DOHH2 (cell line): ENCODE measurements around the gene DCDC2C.

Source experiments
- H3F3A ChIP-seq: fragments of 200-600 bp; sonication (generic), shearing (Covaris generic); 2 replicates; pipeline ENCODE4 v1.6.0; 2016; ENCODE audit warnings: antibody characterized with exemption, mild to moderate bottlenecking; ENCODE audit not compliant: control insufficient read depth, insufficient read depth
- H3K27ac ChIP-seq: fragments of 200-600 bp; sonication (generic); 2 replicates; pipeline ENCODE4 v1.5.1; 2014; ENCODE audit warnings: low read depth, mild to moderate bottlenecking, low read length, moderate library complexity
- H3K27me3 ChIP-seq: fragments of 200-600 bp; sonication (generic); 2 replicates; pipeline ENCODE4 v1.6.1; 2014; ENCODE audit warnings: mild to moderate bottlenecking, low read length, mixed read lengths; ENCODE audit not compliant: control insufficient read depth
- H3K36me3 ChIP-seq: fragments of 200-600 bp; sonication (generic); 2 replicates; pipeline ENCODE4 v1.6.1; 2014; ENCODE audit warnings: mild to moderate bottlenecking, low read length, moderate library complexity, mixed read lengths; ENCODE audit not compliant: control insufficient read depth
- H3K4me1 ChIP-seq: fragments of 200-600 bp; sonication (generic); 2 replicates; pipeline ENCODE4 v1.6.1; 2014; ENCODE audit warnings: mild to moderate bottlenecking, low read length, mixed read lengths; ENCODE audit not compliant: control insufficient read depth
- H3K4me2 ChIP-seq: fragments of 200-600 bp; sonication (generic); 2 replicates; pipeline ENCODE4 v1.6.0; 2014; ENCODE audit warnings: mild to moderate bottlenecking, low read length, moderate library complexity
- H3K4me3 ChIP-seq: fragments of 200-600 bp; sonication (generic); 2 replicates; pipeline ENCODE4 v1.5.1; 2014; ENCODE audit warnings: mild to moderate bottlenecking, low read length, mixed read lengths
- H3K79me2 ChIP-seq: fragments of 200-600 bp; sonication (generic); 2 replicates; pipeline ENCODE4 v1.6.1; 2014; ENCODE audit warnings: mild to moderate bottlenecking, low read length, mixed read lengths; ENCODE audit not compliant: control insufficient read depth
- H3K9me2 ChIP-seq: fragments of 200-600 bp; sonication (generic); replicated peaks from 2 replicates; pipeline ENCODE4 v1.6.1; 2014; ENCODE audit warnings: mild to moderate bottlenecking, low read length, mixed read lengths; ENCODE audit not compliant: control insufficient read depth
- H3K9me3 ChIP-seq: fragments of 200-600 bp; sonication (generic); 2 replicates; pipeline ENCODE4 v1.6.1; 2014; ENCODE audit warnings: antibody characterized with exemption, low read length, mixed read lengths; ENCODE audit not compliant: control insufficient read depth, insufficient read depth
- H4K20me1 ChIP-seq: fragments of 200-600 bp; sonication (generic); 2 replicates; pipeline ENCODE4 v1.6.0; 2014; ENCODE audit warnings: low read depth, mild to moderate bottlenecking, antibody characterized with exemption, low read length, moderate library complexity; ENCODE audit not compliant: control insufficient read depth, insufficient read depth
- EZH2phosphoT487 ChIP-seq: fragments of 200-600 bp; sonication (generic); IDR thresholded peaks from 2 replicates; pipeline ENCODE4 v1.6.1; 2017; ENCODE audit warnings: borderline replicate concordance, mild to moderate bottlenecking, antibody characterized with exemption, low read length, moderate library complexity, mixed read lengths
- TF ChIP-seq, protein P1 (sequence below): fragments of 200-600 bp; sonication (generic); IDR thresholded peaks from one replicate; pipeline ENCODE4 v1.5.1; 2014; ENCODE audit warnings: antibody characterized with exemption, mild to moderate bottlenecking, low read depth, low read length; ENCODE audit not compliant: poor library complexity, severe bottlenecking

The DCDC2C gene

DNA sequence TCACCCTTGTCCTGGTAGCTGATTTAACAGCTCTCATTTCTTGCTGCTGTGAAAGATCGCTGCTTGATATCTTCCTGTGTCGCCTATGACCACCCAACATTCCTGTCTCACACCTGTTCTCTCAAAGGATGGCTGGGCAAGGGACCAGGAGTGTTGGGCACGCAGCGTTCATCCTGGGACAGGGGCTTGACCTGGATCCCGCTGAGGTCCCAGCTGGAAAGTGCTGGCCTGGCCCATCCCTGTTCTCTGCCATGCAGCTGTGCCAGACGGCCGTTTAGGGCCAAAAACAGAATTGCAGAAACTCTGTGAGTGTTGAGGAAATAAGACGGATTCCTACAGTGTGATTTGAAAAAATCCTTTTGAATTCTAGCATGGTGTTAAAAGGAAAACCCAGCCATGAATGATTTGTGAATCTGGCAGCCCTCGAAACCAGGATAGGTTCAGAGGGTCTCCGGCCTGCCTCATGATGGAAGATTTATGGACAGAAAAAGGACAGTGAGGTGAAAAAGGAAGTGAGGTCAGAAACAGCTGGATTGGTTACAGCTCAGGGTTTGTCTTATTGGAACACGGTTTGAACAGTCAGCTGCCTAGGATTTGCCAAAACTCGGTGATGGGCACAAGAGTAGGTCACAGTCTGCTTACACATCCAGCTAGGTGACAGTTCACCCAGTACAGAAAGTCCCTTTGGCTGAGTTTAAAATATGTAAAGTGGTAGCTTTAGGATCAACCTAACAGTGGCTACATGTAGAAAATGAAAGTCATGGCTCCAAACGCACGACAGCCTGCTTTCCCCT is 164.8 kb downstream of the DCDC2C start:
- H3K9me3 ChIP-seq: no peaks in the 10 kb centered on the region
- no peaks in the 10 kb centered on the region for H3K36me3 ChIP-seq
- H3K27me3 ChIP-seq: no peaks in the 10 kb centered on the region
- H3F3A ChIP-seq: no peaks in the 10 kb centered on the region
- H3K4me1 ChIP-seq: no peaks in the 10 kb centered on the region
- no peak for TF ChIP-seq EZH2phosphoT487
- TF ChIP-seq, protein P1, sequence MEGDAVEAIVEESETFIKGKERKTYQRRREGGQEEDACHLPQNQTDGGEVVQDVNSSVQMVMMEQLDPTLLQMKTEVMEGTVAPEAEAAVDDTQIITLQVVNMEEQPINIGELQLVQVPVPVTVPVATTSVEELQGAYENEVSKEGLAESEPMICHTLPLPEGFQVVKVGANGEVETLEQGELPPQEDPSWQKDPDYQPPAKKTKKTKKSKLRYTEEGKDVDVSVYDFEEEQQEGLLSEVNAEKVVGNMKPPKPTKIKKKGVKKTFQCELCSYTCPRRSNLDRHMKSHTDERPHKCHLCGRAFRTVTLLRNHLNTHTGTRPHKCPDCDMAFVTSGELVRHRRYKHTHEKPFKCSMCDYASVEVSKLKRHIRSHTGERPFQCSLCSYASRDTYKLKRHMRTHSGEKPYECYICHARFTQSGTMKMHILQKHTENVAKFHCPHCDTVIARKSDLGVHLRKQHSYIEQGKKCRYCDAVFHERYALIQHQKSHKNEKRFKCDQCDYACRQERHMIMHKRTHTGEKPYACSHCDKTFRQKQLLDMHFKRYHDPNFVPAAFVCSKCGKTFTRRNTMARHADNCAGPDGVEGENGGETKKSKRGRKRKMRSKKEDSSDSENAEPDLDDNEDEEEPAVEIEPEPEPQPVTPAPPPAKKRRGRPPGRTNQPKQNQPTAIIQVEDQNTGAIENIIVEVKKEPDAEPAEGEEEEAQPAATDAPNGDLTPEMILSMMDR: no peak
- no peaks in the 10 kb centered on the region for H3K9me2 ChIP-seq
- no peaks in the 10 kb centered on the region for H4K20me1 ChIP-seq
- no peak overlapping the region for H3K27ac ChIP-seq
- H3K4me2 ChIP-seq: no peak overlapping the region
- H3K79me2 ChIP-seq: no peaks in the 10 kb centered on the region
- no peak overlapping the region for H3K4me3 ChIP-seq

DNA sequence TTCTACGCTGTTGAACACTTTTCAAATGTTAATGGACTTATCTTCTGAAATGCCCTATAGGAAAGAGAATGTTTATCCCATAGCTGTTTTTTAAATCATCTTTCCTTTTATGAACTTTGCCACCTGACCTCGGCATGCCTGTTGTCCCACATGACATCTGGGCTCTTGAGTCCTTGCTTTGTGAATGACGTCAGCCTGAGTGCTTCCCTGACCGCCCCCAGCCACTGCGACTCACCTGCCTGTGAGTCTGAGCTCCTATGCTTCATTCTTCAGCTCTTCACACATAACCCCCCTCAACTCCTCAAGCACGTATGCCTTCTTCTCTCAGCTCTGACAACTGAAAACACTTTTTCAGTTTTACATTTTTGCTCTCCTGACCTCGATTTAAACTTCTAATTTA is 166.8 kb downstream of the DCDC2C start:
- no peaks in the 10 kb centered on the region for H3K4me1 ChIP-seq
- no peak for TF ChIP-seq EZH2phosphoT487
- TF ChIP-seq, protein P1: no peak

DNA sequence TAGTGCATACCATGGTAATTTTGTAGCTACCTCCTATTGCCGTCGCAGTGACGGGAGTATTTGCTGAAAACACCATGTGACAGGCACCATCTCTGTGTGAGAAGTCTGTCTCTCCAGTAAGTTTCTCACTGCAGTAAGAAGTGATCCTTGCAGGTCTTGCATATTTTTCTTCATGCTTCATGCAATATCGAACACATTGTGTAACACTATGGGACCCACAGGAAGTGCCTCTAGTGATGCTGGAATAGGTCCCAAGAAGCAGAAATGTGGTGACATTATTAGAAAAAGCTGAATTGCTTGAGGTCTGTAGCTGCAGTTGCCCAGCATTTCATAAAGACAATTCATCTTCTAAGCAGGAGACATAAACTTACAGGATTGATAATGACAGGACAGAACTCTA is 167.6 kb downstream of the DCDC2C start:
- TF ChIP-seq, protein P1: no peak
- no peak for TF ChIP-seq EZH2phosphoT487
- Histone ChIP-seq H3K9me2 (no peaks in the 10 kb centered on the region), H3F3A (no peaks in the 10 kb centered on the region), H3K4me3 (no peak overlapping the region), H3K4me2 (no peak overlapping the region), H3K27ac (no peak overlapping the region), H3K79me2 (no peaks in the 10 kb centered on the region), H3K27me3 (no peaks in the 10 kb centered on the region), H3K36me3 (no peaks in the 10 kb centered on the region), H4K20me1 (no peaks in the 10 kb centered on the region), H3K4me1 (no peaks in the 10 kb centered on the region), H3K9me3 (no peaks in the 10 kb centered on the region)

More for the DNA sequence above, 166.8 kb downstream of the DCDC2C start:
- H3K27me3 ChIP-seq: no peaks in the 10 kb centered on the region
- H4K20me1 ChIP-seq: no peaks in the 10 kb centered on the region
- no peaks in the 10 kb centered on the region for H3K9me2 ChIP-seq
- H3K79me2 ChIP-seq: no peaks in the 10 kb centered on the region
- H3F3A ChIP-seq: no peaks in the 10 kb centered on the region
- no peak overlapping the region for H3K27ac ChIP-seq
- no peaks in the 10 kb centered on the region for H3K9me3 ChIP-seq
- H3K4me3 ChIP-seq: no peak overlapping the region
- no peaks in the 10 kb centered on the region for H3K36me3 ChIP-seq
- H3K4me2 ChIP-seq: no peak overlapping the region
